ENCODE measurements around the gene PLP2.
A peak's percentile ranks its signal among the peaks of the same experiment; 100 is the strongest.

PLP2 gene

GRCh38 chrX:49189606-49190005 lies 17.9 kb downstream of the PLP2 start:
- Histone ChIP-seq H4K20me1 (ENCODE audit: insufficient read depth, low read length, poor library complexity, severe bottlenecking) (peaks cover 3% of the 10 kb centered on the region), H3F3A (ENCODE audit: low read depth) (no peaks in the 10 kb centered on the region), H3K4me2 (ENCODE audit: low read depth, low read length, poor library complexity, severe bottlenecking) (peak overlapping the region; percentile 74), H2AFZ (ENCODE audit: low read length) (no peak overlapping the region), H3K27me3 (ENCODE audit: insufficient read depth, low read length, poor library complexity, severe bottlenecking) (no peaks in the 10 kb centered on the region), H3K9me2 (replicated peaks; ENCODE audit: low read depth, low read length) (no peaks in the 10 kb centered on the region), H3K36me3 (ENCODE audit: insufficient read depth, low read length) (no peaks in the 10 kb centered on the region), H3K9ac (ENCODE audit: low read depth, low read length, poor library complexity, severe bottlenecking) (peak overlapping the region; percentile 77), H3K4me3 (ENCODE audit: low read length, poor library complexity, severe bottlenecking) (peak overlapping the region; percentile 78), H3K9me3 (ENCODE audit: insufficient read depth, low read depth, low read length) (no peaks in the 10 kb centered on the region), H3K79me2 (ENCODE audit: insufficient read depth, low read length) (peaks cover 21% of the 10 kb centered on the region), H3K4me1 (ENCODE audit: insufficient read depth, low read length, poor library complexity, severe bottlenecking) (peaks cover 11% of the 10 kb centered on the region)
- TF ChIP-seq CTCF (conservative IDR thresholded peaks at IDR 0.05; ENCODE audit: low read length) (no peak), EZH2phosphoT487 (IDR thresholded peaks at IDR 0.05; ENCODE audit: borderline replicate concordance) (no peak)

DNA sequence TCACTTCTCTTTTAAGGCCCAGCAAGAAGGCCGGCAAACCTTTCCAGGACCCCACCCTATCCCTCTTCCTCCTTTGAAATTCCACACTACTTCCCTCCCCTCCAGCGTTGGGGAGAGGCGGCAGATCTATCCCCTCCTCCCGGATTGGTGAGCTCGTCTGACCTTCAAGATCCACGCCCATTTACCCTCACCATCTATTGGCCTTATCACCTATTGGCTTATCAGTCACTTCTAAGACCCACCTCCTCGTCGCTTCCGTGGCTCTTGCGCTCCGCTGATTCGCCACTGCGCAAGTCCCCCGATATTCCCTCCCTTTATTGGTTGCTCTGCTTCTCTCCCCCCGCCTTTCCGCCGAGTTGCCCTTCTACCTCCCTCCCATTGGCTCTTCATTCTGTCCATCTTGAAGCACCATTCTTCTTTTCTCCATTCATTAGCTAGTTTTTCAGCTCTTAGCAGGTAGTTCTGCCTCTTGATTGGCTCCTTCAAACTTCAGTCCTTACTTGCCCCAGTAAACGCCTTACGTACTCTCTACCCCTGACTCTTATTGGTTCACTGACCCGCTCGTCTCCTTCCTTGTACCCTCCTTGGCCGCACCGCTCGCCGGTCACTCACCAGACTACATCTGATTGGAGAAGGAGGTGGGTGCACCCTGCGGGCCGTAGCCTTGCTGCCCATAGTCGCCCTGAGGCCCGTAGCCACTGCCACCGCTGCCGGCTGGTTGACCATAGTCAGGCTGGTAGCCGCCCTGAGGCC lies 19.3 kb downstream of the PLP2 start:
- Histone ChIP-seq H3F3A (ENCODE audit: low read depth) (no peaks in the 10 kb centered on the region), H3K4me3 (ENCODE audit: low read length, poor library complexity, severe bottlenecking) (peak overlapping the region; percentile 83), H3K9me2 (replicated peaks; ENCODE audit: low read depth, low read length) (no peaks in the 10 kb centered on the region), H3K27me3 (ENCODE audit: insufficient read depth, low read length, poor library complexity, severe bottlenecking) (no peaks in the 10 kb centered on the region), H4K20me1 (ENCODE audit: insufficient read depth, low read length, poor library complexity, severe bottlenecking) (no peaks in the 10 kb centered on the region), H3K9ac (ENCODE audit: low read depth, low read length, poor library complexity, severe bottlenecking) (peak overlapping the region; percentile 83), H3K4me2 (ENCODE audit: low read depth, low read length, poor library complexity, severe bottlenecking) (peak overlapping the region; percentile 74), H3K36me3 (ENCODE audit: insufficient read depth, low read length) (no peaks in the 10 kb centered on the region), H3K79me2 (ENCODE audit: insufficient read depth, low read length) (peaks cover 7% of the 10 kb centered on the region), H2AFZ (ENCODE audit: low read length) (peak overlapping the region; percentile 55; the same call in 1 of the 2 replicates), H3K4me1 (ENCODE audit: insufficient read depth, low read length, poor library complexity, severe bottlenecking) (peaks cover 11% of the 10 kb centered on the region), H3K9me3 (ENCODE audit: insufficient read depth, low read depth, low read length) (no peaks in the 10 kb centered on the region)
- TF ChIP-seq CTCF (conservative IDR thresholded peaks at IDR 0.05; ENCODE audit: low read length) (no peak), EZH2phosphoT487 (IDR thresholded peaks at IDR 0.05; ENCODE audit: borderline replicate concordance) (no peak)

GRCh38 chrX:49191574-49192011 lies 19.9 kb downstream of the PLP2 start:
- TF ChIP-seq CTCF (conservative IDR thresholded peaks at IDR 0.05; ENCODE audit: low read length): no peak
- TF ChIP-seq EZH2phosphoT487 (IDR thresholded peaks at IDR 0.05; ENCODE audit: borderline replicate concordance): no peak
- H3F3A ChIP-seq (ENCODE audit: low read depth): no peaks in the 10 kb centered on the region
- peaks cover 9% of the 10 kb centered on the region for H3K4me1 ChIP-seq (ENCODE audit: insufficient read depth, low read length, poor library complexity, severe bottlenecking)
- H3K79me2 ChIP-seq (ENCODE audit: insufficient read depth, low read length): peaks cover 6% of the 10 kb centered on the region
- peak overlapping the region; percentile 83 for H3K9ac ChIP-seq (ENCODE audit: low read depth, low read length, poor library complexity, severe bottlenecking)
- H3K4me3 ChIP-seq (ENCODE audit: low read length, poor library complexity, severe bottlenecking): peak overlapping the region; percentile 83
- H3K4me2 ChIP-seq (ENCODE audit: low read depth, low read length, poor library complexity, severe bottlenecking): peak overlapping the region; percentile 71
- no peaks in the 10 kb centered on the region for H3K9me2 ChIP-seq (replicated peaks; ENCODE audit: low read depth, low read length)
- 0 out of 2 replicates have a peak overlapping the region, but pooled peaks have one; percentile 2 for H2AFZ ChIP-seq (ENCODE audit: low read length)
- H4K20me1 ChIP-seq (ENCODE audit: insufficient read depth, low read length, poor library complexity, severe bottlenecking): no peaks in the 10 kb centered on the region
- H3K9me3 ChIP-seq (ENCODE audit: insufficient read depth, low read depth, low read length): no peaks in the 10 kb centered on the region
- no peaks in the 10 kb centered on the region for H3K27me3 ChIP-seq (ENCODE audit: insufficient read depth, low read length, poor library complexity, severe bottlenecking)
- no peaks in the 10 kb centered on the region for H3K36me3 ChIP-seq (ENCODE audit: insufficient read depth, low read length)

All from Loucy (cell line).